ENCODE results near the gene SCG2. TPM values are rescaled to one million over a fixed set of nuclear protein-coding genes. Genes with fewer than 3 reads are reported as not detected.

Gene SCG2
- total RNA-seq, 1 donor from 2014 or later = 5.6 TPM

DNA sequence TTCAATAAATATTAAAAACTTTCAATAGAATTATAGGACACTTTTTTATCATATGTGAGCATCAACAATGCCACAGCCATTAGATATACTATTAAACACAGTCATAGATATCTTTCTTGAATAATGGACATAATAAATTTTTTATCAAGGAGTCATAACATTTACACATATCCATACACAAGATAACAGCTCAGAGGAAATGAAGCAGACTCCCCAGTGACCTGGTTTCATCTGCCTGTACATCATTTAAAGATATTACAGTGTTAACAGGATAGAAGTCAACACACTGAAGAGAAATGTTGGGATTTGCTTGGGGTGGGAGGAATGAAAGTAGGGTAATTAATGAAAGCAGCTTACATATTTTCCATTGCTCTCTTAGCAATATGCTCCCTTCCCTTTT is 5.1 kb downstream of the SCG2 start:
- no peaks in the 10 kb centered on the region for H3K27me3 Mint-ChIP-seq (ENCODE audit: low read depth, unreplicated experiment)
- H4K20me1 ChIP-seq (ENCODE audit: insufficient read depth, low read length) = no peaks in the 10 kb centered on the region
- DNase-seq (ENCODE audit: low read depth) (peak; percentile 47), FAIRE-seq (no peak)
- peaks cover 30% of the 10 kb centered on the region for H3K4me1 Mint-ChIP-seq (ENCODE audit: low read depth, unreplicated experiment)
- TF ChIP-seq, protein P1, sequence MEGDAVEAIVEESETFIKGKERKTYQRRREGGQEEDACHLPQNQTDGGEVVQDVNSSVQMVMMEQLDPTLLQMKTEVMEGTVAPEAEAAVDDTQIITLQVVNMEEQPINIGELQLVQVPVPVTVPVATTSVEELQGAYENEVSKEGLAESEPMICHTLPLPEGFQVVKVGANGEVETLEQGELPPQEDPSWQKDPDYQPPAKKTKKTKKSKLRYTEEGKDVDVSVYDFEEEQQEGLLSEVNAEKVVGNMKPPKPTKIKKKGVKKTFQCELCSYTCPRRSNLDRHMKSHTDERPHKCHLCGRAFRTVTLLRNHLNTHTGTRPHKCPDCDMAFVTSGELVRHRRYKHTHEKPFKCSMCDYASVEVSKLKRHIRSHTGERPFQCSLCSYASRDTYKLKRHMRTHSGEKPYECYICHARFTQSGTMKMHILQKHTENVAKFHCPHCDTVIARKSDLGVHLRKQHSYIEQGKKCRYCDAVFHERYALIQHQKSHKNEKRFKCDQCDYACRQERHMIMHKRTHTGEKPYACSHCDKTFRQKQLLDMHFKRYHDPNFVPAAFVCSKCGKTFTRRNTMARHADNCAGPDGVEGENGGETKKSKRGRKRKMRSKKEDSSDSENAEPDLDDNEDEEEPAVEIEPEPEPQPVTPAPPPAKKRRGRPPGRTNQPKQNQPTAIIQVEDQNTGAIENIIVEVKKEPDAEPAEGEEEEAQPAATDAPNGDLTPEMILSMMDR (IDR thresholded peaks at IDR 0.05; ENCODE audit: insufficient read depth, low read depth, low read length) = no peak
- TF ChIP-seq EZH2 (IDR thresholded peaks at IDR 0.05; ENCODE audit: insufficient read depth, low read length) = no peak
- no peak overlapping the region for H3K27ac Mint-ChIP-seq (ENCODE audit: unreplicated experiment)
- peaks cover 2% of the 10 kb centered on the region for H3K9me3 Mint-ChIP-seq (ENCODE audit: unreplicated experiment)
- no peak overlapping the region for H3K4me3 ChIP-seq (ENCODE audit: insufficient read depth, low read depth, low read length)
- no peak overlapping the region for H3K27ac ChIP-seq (ENCODE audit: low read depth, low read length)
- no peak overlapping the region for H3K4me3 Mint-ChIP-seq (ENCODE audit: unreplicated experiment)
- H3K27me3 ChIP-seq (ENCODE audit: insufficient read depth, low read length) = no peaks in the 10 kb centered on the region
- no peak overlapping the region for H2AFZ ChIP-seq (ENCODE audit: low read depth, low read length)
- H3K36me3 ChIP-seq (ENCODE audit: insufficient read depth, low read length) = no peaks in the 10 kb centered on the region
- H3K9ac ChIP-seq (ENCODE audit: low read length) = no peak overlapping the region
- no peaks in the 10 kb centered on the region for H3K9me3 ChIP-seq (ENCODE audit: insufficient read depth, low read depth, low read length)
- H3K4me1 ChIP-seq (ENCODE audit: insufficient read depth, low read length) = peaks cover 17% of the 10 kb centered on the region
- no peak overlapping the region for H3K4me2 ChIP-seq (ENCODE audit: low read length)
- H3K79me2 ChIP-seq (ENCODE audit: insufficient read depth, low read length) = no peaks in the 10 kb centered on the region
- H3K36me3 Mint-ChIP-seq (ENCODE audit: low read depth, unreplicated experiment) = no peaks in the 10 kb centered on the region

DNA sequence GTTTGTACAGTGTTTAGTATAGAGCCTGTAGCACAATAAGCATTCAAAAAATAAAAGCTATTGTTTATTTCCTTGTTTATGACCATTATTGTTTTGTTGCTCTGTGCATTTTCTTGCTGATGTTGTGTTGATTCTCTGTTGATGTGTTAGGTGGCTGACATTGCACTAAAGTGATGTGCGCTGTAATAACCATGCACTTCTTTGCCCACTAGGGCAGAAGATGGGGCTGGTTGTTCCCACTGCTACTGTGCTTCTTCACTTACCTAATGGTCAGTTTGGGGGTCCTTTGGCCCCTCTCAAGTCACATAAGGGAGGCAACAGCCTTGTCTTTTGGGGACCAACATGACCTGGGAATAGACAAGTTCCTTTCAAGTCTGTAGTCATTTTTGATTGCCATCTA is 6.0 kb downstream of the SCG2 start:
- Mint-ChIP-seq H3K27me3 (ENCODE audit: low read depth, unreplicated experiment) (no peaks in the 10 kb centered on the region), H3K4me1 (ENCODE audit: low read depth, unreplicated experiment) (peaks cover 26% of the 10 kb centered on the region), H3K27ac (ENCODE audit: unreplicated experiment) (no peak overlapping the region), H3K36me3 (ENCODE audit: low read depth, unreplicated experiment) (no peaks in the 10 kb centered on the region), H3K4me3 (ENCODE audit: unreplicated experiment) (no peak overlapping the region), H3K9me3 (ENCODE audit: unreplicated experiment) (peaks cover 2% of the 10 kb centered on the region)
- Histone ChIP-seq H3K27me3 (ENCODE audit: insufficient read depth, low read length) (no peaks in the 10 kb centered on the region), H2AFZ (ENCODE audit: low read depth, low read length) (no peak overlapping the region), H3K9ac (ENCODE audit: low read length) (no peak overlapping the region), H3K9me3 (ENCODE audit: insufficient read depth, low read depth, low read length) (no peaks in the 10 kb centered on the region), H3K36me3 (ENCODE audit: insufficient read depth, low read length) (no peaks in the 10 kb centered on the region), H4K20me1 (ENCODE audit: insufficient read depth, low read length) (no peaks in the 10 kb centered on the region), H3K27ac (ENCODE audit: low read depth, low read length) (no peak overlapping the region), H3K4me1 (ENCODE audit: insufficient read depth, low read length) (peaks cover 25% of the 10 kb centered on the region), H3K4me3 (ENCODE audit: insufficient read depth, low read depth, low read length) (no peak overlapping the region), H3K79me2 (ENCODE audit: insufficient read depth, low read length) (no peaks in the 10 kb centered on the region), H3K4me2 (ENCODE audit: low read length) (no peak overlapping the region)
- TF ChIP-seq, protein P1 (IDR thresholded peaks at IDR 0.05; ENCODE audit: insufficient read depth, low read depth, low read length) = no peak
- no peak for FAIRE-seq
- no peak for DNase-seq (ENCODE audit: low read depth)

DNA sequence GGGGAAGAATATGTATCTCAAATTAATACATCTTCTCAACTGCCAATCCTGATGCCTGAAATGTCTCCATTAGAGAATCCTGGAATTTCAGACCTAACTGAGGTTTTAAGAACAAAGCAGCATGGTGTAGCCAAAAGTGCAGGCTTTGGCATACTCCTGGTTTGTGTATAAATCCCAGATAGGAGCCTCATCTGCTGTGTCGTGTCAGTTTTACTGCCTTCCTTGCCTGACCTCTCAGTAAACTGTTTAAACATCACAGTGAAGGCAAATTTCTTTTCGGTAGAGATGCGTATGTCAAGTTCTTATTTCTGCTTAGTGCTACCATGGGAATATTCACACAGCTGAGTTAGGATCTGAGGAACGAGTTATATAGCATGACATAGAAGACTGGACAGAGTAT is 7.3 kb downstream of the SCG2 start:
- peaks cover 27% of the 10 kb centered on the region for H3K4me1 ChIP-seq (ENCODE audit: insufficient read depth, low read length)
- no peak for FAIRE-seq
- H3K9me3 Mint-ChIP-seq (ENCODE audit: unreplicated experiment) = peaks cover 2% of the 10 kb centered on the region
- no peaks in the 10 kb centered on the region for H3K36me3 ChIP-seq (ENCODE audit: insufficient read depth, low read length)
- no peaks in the 10 kb centered on the region for H3K79me2 ChIP-seq (ENCODE audit: insufficient read depth, low read length)
- no peaks in the 10 kb centered on the region for H3K9me3 ChIP-seq (ENCODE audit: insufficient read depth, low read depth, low read length)
- H3K4me3 Mint-ChIP-seq (ENCODE audit: unreplicated experiment) = no peak overlapping the region
- H3K4me3 ChIP-seq (ENCODE audit: insufficient read depth, low read depth, low read length) = no peak overlapping the region
- peaks cover 19% of the 10 kb centered on the region for H3K4me1 Mint-ChIP-seq (ENCODE audit: low read depth, unreplicated experiment)
- no peak overlapping the region for H2AFZ ChIP-seq (ENCODE audit: low read depth, low read length)
- no peaks in the 10 kb centered on the region for H3K27me3 ChIP-seq (ENCODE audit: insufficient read depth, low read length)
- no peak for DNase-seq (ENCODE audit: low read depth)
- TF ChIP-seq, protein P1 (IDR thresholded peaks at IDR 0.05; ENCODE audit: insufficient read depth, low read depth, low read length) = no peak
- no peak for TF ChIP-seq EZH2 (IDR thresholded peaks at IDR 0.05; ENCODE audit: insufficient read depth, low read length)
- no peaks in the 10 kb centered on the region for H3K36me3 Mint-ChIP-seq (ENCODE audit: low read depth, unreplicated experiment)
- no peak overlapping the region for H3K27ac ChIP-seq (ENCODE audit: low read depth, low read length)
- H3K27me3 Mint-ChIP-seq (ENCODE audit: low read depth, unreplicated experiment) = no peaks in the 10 kb centered on the region
- H3K27ac Mint-ChIP-seq (ENCODE audit: unreplicated experiment) = no peak overlapping the region
- no peak overlapping the region for H3K4me2 ChIP-seq (ENCODE audit: low read length)
- no peaks in the 10 kb centered on the region for H4K20me1 ChIP-seq (ENCODE audit: insufficient read depth, low read length)
- H3K9ac ChIP-seq (ENCODE audit: low read length) = no peak overlapping the region
